ENCODE measurements around the gene CATSPERB.
A peak's percentile ranks its signal among the peaks of the same experiment; 100 is the strongest.
"Not testable (repeated sequence)": the region's sequence is repeated elsewhere in the genome, so short reads cannot be mapped to it uniquely, and the experiment has no call there.

Gene CATSPERB

GRCh38 chr14:91573894-91574837 lies 157.7 kb downstream of the CATSPERB start:
- DNase-seq: peak; percentile 94 to 96

GRCh38 chr14:91573528-91573893 lies 158.4 kb downstream of the CATSPERB start:
- DNase-seq: no peak

GRCh38 chr14:91570021-91570420 lies 161.9 kb downstream of the CATSPERB start:
- DNase-seq: no peak

GRCh38 chr14:91569301-91569700 lies 162.6 kb downstream of the CATSPERB start:
- no peak for DNase-seq

GRCh38 chr14:91568626-91569025 lies 163.3 kb downstream of the CATSPERB start:
- DNase-seq: no peak

GRCh38 chr14:91567827-91568226 lies 164.1 kb downstream of the CATSPERB start:
- not testable (repeated sequence) for DNase-seq

GRCh38 chr14:91555531-91555930 lies 176.4 kb downstream of the CATSPERB start:
- DNase-seq: no peak

- no peak for DNase-seq
Measured at GRCh38 chr14:91554535-91555332, 177.2 kb downstream of the CATSPERB start.

- DNase-seq: no peak
Measured at GRCh38 chr14:91548108-91548507, 183.8 kb downstream of the CATSPERB start.

GRCh38 chr14:91545946-91546716 lies 185.8 kb downstream of the CATSPERB start:
- no peak for DNase-seq

GRCh38 chr14:91545204-91545603 lies 186.7 kb downstream of the CATSPERB start:
- no peak for DNase-seq

- DNase-seq: no peak
Measured at GRCh38 chr14:91536327-91536726, 195.6 kb downstream of the CATSPERB start.

GRCh38 chr14:91534059-91534458 lies 197.8 kb downstream of the CATSPERB start:
- not testable (repeated sequence) for DNase-seq

- no peak for DNase-seq
Measured at GRCh38 chr14:91533623-91534022, 198.3 kb downstream of the CATSPERB start.

Measured in activated CD4-positive, alpha-beta T cell treated with anti-CD3 and anti-CD28 coated beads, Interleukin-2, amount 50 U/mL, for 48 hours (primary cell).